ENCODE results near the gene CEP131. TPM values are rescaled to one million over a fixed set of nuclear protein-coding genes. Genes with fewer than 3 reads are reported as not detected.

Gene CEP131
- total and polyA plus RNA-seq, 2 donors (not counting 3 experiments of a cell fraction or from before 2014, with no cell fraction given) = 5.3 to 17.9 TPM

DNA sequence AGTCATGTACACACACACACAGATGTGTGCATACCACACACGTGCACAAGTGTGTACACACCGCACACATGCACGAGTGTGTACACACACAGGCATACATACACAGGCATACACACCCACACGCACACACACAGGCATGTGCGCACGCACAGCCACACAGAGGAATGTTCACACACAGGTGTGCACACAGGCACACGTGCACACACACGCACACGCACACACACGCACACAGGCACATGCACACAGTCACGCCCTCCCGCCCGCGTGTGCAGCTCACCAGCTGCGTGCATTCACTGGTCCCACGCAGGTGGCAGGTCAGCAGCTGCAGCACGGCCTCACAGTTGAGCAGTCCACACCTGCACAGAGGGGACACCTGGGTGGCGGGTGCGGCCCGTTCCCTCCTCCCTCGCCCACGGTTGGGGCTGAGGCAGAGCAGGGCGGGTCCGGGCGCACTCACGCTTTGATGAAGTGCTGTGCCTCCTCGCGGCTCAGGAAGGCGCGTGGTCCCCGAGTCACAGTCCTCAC lies 8.4 kb upstream of the CEP131 start:
- Histone ChIP-seq H3K27ac (ENCODE audit: insufficient read depth, low read depth, low read length) (no peak overlapping the region), H2AFZ (ENCODE audit: low read depth, low read length) (no peak overlapping the region), H4K20me1 (replicated peaks; ENCODE audit: control insufficient read depth, extremely low read depth, insufficient read depth, low read length) (no peaks in the 10 kb centered on the region), H3K9ac (replicated peaks; ENCODE audit: extremely low read depth, insufficient read depth, low read length) (no peak overlapping the region), H3K9me3 (replicated peaks; ENCODE audit: control insufficient read depth, insufficient read depth, low read length) (no peaks in the 10 kb centered on the region), H3K9me1 (replicated peaks; ENCODE audit: control insufficient read depth, extremely low read depth, insufficient read depth, low read length) (no peaks in the 10 kb centered on the region), H3K4me2 (ENCODE audit: insufficient read depth, low read length) (no peak overlapping the region), H3K36me3 (ENCODE audit: control insufficient read depth in 2 of 2, extremely low read depth in 1 of 2, insufficient read depth in 2 of 2, low read length in 2 of 2) (peaks cover 0 to 41% of the 10 kb centered on the region in 2 experiments), H3K4me3 (replicated peaks in 1 of 3; ENCODE audit: insufficient read depth in 1 of 3, low read depth in 1 of 3, low read length in 3 of 3) (no peak overlapping the region), H3K27me3 (ENCODE audit: control insufficient read depth in 2 of 2, insufficient read depth in 2 of 2, low read length in 2 of 2) (no peaks in the 10 kb centered on the region), H3K4me1 (ENCODE audit: control insufficient read depth, extremely low read depth, insufficient read depth, low read length) (no peaks in the 10 kb centered on the region), H3K79me2 (ENCODE audit: control insufficient read depth, insufficient read depth, low read length) (no peaks in the 10 kb centered on the region)
- ChIA-PET POLR2A (no interaction called here), CTCF (no interaction called here)
- no TSS peak for BruUV-seq (replicated peaks)
- TF ChIP-seq POLR2AphosphoS5 (IDR thresholded peaks at IDR 0.05; ENCODE audit: insufficient read depth, low read depth, low read length) = no peak
- TF ChIP-seq EZH2 (IDR thresholded peaks at IDR 0.05; ENCODE audit: borderline replicate concordance, low read depth, low read length, severe bottlenecking) = no peak
- TF ChIP-seq JUN (IDR thresholded peaks at IDR 0.05; ENCODE audit: borderline replicate concordance, insufficient read depth, insufficient read length, low read depth) = no peak
- TF ChIP-seq, protein P1, sequence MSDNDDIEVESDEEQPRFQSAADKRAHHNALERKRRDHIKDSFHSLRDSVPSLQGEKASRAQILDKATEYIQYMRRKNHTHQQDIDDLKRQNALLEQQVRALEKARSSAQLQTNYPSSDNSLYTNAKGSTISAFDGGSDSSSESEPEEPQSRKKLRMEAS (IDR thresholded peaks at IDR 0.05; ENCODE audit: insufficient read depth, insufficient read length) = no peak
- no peak for TF ChIP-seq POLR2A (IDR thresholded peaks at IDR 0.05; ENCODE audit: low read depth, low read length)
- TF ChIP-seq GATA2 (IDR thresholded peaks at IDR 0.05; ENCODE audit: insufficient read depth, insufficient read length, low read depth, low read length) = no peak
- TF ChIP-seq FOS (IDR thresholded peaks at IDR 0.05; ENCODE audit: borderline replicate concordance, insufficient read depth, low read length) = no peak
- no peak for TF ChIP-seq MYC (IDR thresholded peaks at IDR 0.05; ENCODE audit: low read depth, low read length)
- TF ChIP-seq, protein P2, sequence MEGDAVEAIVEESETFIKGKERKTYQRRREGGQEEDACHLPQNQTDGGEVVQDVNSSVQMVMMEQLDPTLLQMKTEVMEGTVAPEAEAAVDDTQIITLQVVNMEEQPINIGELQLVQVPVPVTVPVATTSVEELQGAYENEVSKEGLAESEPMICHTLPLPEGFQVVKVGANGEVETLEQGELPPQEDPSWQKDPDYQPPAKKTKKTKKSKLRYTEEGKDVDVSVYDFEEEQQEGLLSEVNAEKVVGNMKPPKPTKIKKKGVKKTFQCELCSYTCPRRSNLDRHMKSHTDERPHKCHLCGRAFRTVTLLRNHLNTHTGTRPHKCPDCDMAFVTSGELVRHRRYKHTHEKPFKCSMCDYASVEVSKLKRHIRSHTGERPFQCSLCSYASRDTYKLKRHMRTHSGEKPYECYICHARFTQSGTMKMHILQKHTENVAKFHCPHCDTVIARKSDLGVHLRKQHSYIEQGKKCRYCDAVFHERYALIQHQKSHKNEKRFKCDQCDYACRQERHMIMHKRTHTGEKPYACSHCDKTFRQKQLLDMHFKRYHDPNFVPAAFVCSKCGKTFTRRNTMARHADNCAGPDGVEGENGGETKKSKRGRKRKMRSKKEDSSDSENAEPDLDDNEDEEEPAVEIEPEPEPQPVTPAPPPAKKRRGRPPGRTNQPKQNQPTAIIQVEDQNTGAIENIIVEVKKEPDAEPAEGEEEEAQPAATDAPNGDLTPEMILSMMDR (IDR thresholded peaks at IDR 0.05; ENCODE audit: extremely low read depth in 1 of 2, insufficient read depth in 1 of 2, low read depth in 1 of 2, low read length in 2 of 2) = no peak
- intact Hi-C loops (cut with micrococcal nuclease) = no loop called here
- DNase-seq (ENCODE audit: low read depth, low spot score) (no peak), FAIRE-seq (no peak)
- dilution Hi-C loops (cut with MboI; ENCODE audit: extremely low pct_ligation_motif_present, low sequenced_read_pairs) = no loop called here
